Activated naive CD4-positive, alpha-beta T cell (primary cell): ENCODE results near the gene SH3BP4.
"Not testable (repeated sequence)": the region's sequence is repeated elsewhere in the genome, so short reads cannot be mapped to it uniquely, and the experiment has no call there.

Experiments
- DNase-seq, 4 experiments: peaks; one replicate each; lab custom pipeline; 2025; lab: John Stamatoyannopoulos, UW

Gene SH3BP4

DNA sequence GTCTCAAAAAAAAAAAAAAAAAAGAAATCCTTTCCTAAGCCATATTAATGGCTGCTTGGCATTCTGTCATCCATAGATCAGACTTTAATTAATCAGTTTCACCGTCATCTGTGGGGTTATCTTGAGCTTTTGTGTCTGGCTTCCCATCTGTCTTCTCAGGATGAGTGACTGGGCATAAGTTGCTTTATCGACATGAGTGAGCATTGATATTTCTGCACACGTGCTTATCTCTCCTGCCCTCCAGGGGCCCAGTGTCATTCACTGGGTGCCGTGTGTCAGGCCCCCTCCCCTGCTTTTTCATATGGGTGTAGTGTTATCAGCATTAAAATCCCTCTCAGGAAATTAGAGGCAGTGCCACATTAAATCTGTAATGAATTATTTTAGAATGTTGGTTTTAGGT is 65.6 kb downstream of the SH3BP4 start:
- no peak for DNase-seq

DNA sequence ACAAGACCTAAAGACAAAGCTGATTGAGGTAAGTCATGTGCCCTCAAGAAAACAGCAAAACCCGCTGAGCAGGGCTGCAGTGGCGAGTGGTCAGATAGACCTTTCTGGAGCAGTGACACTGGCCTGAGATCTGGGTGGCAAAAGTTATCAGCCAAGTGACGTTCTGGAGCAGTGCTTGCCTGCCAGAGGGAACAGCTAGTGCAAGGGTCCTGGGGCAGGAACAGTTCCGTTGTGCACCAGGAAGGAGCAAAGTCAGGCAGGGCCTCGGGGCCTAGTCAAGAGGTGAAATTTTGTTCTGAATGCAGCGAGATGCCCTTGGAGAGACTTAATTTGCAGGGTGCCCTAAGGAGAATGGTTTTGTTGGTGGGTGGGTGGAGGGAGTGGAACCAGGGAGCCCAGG is 67.0 kb downstream of the SH3BP4 start:
- no peak for DNase-seq

DNA sequence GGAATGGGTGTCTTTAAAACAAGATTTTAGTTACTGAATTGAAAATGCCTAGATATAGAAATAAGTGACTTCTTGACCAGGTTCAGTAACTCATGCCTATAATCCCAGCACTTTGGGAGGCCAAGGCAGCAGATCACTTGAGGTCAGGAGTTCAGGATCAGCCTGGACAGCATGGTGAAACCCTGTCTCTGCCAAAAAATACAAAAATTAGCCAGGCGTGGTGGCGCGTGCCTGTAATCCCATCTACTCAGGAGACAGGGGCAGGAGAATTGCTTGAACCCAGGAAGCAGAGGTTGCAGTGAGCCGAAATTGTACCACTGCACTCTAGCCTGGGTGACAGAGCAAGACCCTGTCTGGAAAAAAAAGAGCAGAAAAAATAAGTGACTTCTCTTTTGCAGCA is 68.3 kb downstream of the SH3BP4 start:
- not testable (repeated sequence) for DNase-seq

DNA sequence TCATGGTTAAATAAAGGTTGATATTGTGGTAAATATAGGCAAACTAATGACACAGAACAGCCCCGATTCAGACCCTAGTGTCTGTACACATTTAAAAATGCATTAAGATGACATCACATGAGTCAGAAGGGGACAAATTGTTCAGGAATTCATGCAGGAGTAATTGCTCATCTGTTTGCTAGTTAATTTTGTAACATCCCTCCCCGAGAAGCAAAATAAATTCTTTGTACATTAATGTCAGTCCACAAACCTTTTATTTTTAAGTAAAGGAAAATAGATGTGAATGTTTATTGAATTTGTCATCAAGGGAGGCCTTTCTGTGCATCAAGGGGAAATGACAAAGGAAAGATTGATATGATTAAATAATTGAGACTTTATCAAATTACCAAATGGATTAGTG is 69.9 kb downstream of the SH3BP4 start:
- no peak for DNase-seq

DNA sequence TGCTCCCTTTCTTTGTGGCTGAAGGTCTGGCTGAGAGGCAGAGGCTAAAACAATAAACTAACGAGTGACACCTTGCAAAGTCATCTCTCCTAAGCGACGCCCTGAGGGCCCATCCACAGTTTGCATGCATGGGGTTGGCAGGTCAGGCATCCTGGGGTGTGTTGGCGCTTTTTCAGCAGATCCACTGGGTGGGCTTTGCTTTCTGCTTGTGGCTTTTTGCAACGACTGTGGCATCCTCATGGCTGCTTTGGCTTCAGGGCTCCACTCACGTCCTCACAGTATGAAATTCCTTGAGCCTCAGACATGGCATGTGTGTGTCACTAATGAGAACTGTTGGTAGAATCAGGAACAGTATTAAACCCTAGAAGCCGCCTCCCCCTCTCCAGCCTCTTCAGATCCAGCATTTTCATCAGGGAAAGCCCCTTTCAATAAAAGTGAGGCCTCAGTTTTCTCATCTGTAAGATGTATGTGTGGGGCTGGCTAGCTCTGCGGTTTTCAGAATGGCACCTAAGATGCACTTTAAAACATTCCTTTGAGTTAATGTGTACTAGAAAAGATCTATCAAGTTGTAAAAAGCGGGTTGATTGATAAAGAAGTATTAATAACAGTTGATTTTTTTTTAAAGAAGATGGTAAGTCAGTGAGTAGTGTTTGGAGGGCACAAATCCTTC is 72.5 kb downstream of the SH3BP4 start:
- DNase-seq = no peak

DNA sequence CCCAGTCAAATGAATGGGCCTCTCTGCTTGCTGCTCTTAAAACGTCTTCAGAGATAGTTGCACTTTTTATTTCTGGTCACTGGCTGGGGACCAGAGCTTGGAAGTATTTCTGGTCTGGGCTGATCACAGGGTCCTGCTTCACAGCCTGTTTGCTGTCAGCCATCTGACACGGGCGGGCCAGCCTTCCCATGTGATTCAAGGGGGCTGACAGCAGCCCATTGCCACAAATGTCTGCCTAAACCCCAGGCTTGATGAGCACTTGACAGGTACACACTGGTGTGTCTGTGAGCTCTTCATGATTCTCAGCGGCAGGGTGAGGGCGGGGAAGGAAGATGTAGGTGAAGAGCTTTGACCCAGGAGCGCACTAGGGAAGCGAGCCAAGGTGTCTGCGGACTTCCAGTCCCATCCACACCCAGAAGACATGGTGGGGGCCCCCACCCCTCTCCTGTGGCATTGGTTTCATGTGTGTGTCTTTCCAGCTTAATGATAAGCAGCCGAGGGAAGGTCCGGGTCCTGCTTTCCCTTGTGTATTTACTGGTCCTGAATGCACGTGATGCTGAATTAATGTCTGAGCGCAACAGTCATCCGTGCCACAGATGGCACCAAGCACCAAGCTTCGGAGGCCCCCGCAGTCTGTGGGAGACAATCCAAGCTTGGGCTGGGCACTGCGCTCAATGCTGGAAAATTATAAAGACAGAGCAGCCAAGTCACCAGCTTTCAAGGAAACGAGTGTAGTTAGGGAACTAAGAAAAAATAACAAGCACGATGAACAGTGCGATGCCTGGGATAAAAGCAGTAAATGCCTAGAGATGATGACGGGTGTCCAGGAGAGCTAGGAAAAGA is 73.3 kb downstream of the SH3BP4 start:
- DNase-seq = no peak

DNA sequence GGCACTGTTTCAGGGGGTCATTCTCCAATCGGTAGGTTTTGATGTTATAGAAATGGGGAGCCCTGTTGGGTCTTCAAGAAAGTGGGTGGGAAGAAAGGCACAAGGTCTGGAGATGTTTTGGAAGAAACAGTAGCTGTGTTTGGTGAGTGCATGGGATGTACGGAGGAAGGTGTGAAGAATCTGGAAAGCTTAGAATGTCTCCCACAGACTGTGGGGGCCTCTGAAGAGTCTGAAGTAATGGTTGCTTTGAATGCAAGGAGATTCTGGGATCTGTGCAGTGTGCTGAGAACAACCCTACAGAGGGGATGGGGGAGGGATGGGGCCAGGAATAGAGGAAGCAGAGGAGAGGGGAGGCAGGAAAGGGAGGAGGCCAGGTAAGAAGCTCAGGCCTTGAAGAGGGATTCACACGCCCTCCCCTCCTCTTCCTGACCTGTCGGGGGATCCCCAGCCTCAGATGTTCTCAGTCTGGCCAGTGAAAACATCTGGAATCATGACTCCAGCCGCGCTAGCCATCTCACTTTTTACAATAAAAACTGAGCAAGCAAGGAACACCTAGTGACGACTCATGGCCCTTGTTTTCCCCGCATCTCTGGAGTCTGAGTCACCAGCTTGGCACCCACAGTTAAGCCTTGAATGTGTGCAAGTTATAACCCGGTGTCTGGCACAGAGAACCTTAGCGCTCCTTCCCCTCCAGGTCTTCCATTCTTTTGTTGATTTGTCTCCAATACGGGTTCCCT is 74.2 kb downstream of the SH3BP4 start:
- no peak for DNase-seq

DNA sequence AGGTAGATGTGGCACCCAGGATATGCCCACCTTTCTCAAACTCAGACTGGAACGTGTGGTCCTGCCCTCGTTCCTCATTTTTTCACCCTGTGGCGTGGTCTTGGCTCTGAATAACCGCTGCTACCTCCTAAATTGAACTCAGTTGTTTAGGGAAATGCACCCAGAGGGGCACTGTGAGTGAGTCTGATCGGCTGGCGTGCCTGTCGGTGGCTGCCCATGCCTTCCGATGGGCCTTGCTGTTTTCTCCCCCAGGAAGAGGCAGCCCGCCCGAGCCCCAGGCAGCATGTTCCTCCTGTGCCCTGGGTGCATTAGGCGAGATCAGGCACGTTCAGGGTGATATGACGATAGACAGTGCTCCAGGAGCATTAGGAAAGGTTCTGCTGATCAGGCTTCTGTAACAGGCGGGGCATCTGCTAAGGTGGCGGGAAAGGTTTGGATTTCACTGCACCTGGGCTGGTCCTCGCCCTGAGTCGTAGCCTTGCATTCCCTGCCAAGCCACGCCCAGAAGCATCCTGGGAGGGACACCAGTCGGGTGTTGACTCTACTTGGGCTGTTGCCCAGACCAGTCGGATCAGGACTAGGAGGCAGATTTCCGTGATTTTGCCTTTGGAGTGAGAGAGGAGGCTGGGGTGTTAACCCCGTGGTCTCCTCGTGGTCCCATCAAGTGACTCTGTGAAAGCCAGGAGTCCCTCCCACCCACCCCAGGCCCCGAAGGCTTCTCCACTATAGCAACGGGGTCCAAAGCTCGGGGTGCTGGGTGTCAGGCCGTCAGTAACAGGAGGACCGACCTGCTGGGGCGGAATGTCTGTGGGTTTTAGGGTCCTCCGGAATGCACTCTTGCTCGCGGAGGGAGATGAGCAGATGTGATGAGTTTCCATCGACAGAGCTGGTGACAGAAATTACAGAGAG is 75.1 kb downstream of the SH3BP4 start:
- DNase-seq = no peak

DNA sequence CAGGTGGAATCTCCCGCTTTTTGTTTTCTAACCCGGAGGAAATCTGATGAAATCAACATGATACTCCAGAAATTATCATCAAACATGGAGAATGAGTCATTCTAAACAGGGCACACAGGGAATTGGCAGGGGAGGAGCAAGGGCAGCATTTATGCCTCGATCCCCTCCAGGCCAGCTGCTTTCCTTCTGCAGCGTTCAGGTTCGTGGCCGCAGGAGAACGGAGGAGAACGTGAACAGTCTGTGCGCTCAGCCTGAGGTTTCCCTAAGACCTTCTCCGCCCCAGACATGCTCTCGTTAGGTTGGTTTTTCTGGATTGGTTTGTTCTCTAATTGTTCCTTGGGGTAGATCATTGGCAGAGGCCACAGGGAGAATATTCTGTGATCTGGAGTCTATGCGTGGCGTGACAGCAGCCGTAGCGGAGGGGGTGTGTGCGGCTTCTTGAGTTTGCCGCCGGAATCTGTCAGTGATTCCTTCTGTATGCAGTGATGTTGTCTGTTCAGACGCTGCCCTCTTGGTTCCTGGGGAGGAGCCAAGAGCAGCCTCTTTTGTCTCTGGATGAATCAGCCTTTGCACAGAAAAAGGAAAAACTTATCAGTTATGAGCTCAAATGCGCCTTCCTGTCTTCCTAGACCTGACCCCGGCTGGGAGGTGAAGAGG is 75.9 kb downstream of the SH3BP4 start:
- DNase-seq = no peak

DNA sequence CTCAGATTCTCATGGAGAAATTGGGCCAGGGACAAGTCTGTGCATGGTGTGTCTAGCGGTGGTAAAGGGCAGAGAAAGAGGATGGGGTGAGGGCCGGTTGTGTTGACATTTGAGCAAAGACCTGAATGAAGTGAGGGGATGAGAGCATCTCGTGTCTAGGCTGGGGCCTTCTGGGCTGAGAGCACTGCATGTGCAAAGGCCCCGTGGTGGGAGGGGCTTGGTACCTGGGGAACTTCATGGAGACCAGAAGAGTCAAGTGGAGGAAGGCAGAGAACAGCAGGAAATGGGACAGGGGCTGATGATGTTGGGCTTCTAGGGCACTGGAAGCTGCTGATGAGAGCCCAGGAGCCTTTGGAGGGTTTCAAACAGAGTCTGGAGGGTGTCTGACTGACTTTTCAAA is 76.8 kb downstream of the SH3BP4 start:
- no peak for DNase-seq

DNA sequence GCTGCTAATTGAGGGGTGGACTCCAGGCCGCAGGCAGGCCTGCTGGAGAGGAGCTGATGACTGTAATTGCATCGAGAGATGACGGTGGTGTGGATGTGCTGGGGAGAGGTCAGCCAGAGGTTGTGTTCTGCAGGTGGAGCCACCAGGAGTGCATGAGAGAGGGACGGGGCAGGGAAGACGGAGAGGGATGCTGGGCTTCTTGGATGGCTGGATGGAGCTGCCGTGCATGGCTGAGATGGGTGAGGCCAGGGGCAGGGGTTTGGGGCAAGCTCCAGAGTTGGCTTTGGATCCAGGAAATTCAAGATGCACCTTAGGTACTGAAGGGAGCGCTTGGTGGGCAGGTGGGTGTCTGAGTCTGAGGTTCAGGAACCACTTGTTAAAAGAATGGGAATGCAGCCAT is 77.2 kb downstream of the SH3BP4 start:
- no peak for DNase-seq

DNA sequence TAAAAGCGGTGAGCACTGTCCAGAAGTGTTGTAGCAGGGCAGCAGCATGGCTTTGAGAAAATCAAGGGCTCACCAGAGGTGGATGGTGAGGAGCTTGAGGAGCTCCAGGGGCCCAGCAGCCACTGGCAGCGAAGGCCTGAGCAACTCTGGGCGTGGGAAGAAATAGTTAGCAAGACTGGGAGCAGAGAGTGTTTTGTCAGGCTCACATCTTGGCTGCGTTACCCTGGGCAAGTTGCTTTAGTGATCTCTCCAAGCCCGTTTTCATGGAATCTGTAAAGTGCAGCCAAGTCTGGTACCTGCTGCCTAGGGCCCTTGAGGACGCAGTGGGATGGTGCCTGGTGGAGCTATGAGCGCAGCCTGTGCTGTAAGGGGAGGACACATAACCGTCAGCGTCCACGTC is 78.3 kb downstream of the SH3BP4 start:
- DNase-seq = no peak

DNA sequence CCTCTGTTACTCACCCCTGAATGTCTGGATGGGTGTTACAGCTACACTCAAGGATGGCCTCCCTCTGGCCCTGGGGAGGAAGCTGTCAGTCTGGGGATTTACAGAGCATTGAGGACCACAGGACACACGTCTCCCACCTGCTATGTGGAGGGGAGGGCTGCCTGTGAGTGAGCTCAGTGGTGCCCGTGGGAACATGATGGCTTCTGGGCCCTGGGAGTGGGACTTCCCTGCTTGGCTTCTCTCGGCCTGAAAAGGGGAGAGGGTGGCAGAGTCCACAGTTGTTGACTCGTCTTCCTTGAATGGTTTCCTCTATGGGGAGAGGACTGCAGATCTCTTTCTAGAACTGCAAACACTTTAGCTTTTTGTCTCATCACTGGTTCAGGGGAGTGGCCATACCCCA is 79.1 kb downstream of the SH3BP4 start:
- DNase-seq = no peak

DNA sequence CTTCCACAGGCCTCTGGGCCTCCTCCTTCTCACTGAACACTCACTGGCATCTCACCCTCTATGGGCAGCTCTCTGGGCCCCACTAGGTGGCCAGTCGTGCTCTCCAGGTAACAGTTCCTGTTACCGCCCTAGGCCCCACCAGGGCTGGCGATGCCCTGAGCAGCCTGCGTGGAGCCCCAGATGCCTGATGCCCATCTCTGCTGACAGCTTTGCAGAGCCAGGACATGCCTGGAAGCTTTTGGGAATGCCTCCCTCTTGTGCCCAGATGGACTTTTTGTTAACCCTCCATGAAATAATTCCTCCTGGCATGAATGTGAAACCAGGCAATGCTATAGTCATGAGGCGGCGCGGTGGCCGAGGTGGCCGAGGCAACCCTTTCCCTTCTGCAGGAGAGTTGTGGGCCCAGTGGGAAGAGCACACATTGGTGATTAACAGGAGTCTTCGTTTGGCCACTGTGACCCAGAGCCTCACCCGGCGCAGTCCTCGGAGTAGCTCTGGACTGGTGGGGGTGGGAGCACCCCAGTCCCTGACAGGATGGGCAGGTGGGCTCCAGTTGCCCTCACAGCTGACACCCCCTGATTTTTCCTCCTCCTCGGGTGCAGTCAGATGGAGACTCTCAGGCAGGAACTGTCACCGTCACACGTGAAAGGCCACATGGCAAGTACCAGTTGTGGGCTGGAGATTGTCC is 80.0 kb downstream of the SH3BP4 start:
- no peak for DNase-seq

DNA sequence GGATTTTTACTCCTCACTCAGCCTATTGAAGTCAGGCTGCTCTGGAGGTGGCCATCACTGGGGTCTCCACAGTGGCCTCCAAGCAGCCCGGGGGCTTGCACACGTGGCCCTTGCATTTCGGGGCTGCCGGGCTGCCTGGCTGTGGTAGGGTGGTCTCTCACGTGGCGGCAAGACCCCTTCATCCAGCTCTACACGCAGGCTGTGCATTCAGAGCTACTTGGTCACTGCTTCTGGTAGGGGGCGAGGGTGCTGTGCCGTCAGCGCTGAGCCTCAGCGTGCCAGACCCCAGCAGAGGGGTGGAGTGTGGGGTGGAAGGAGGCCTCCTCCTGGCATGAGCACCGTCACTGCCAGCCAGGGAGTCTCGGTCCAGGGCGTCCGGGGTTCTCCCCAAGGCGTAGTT is 80.6 kb downstream of the SH3BP4 start:
- DNase-seq = no peak

DNA sequence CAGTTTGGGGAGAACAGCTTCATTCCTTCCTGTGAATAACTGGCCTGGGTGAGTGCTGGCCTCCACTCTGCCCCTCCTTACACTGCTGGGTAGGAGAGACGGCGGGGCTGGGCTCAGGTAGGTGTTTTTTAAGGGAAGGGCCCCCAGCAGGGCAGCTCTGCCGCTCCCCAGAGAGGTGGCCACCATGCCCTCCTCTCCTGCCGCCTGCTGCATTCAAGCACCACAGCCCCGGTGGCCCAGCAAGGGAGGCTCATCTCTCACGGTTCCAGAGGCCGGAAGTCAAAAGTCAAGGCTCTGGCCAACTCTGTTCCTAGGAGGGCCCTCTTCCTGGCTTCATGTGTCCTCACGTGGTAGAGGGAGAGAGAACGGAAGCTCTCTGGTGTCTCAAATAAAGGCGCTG is 81.1 kb downstream of the SH3BP4 start:
- no peak for DNase-seq

DNA sequence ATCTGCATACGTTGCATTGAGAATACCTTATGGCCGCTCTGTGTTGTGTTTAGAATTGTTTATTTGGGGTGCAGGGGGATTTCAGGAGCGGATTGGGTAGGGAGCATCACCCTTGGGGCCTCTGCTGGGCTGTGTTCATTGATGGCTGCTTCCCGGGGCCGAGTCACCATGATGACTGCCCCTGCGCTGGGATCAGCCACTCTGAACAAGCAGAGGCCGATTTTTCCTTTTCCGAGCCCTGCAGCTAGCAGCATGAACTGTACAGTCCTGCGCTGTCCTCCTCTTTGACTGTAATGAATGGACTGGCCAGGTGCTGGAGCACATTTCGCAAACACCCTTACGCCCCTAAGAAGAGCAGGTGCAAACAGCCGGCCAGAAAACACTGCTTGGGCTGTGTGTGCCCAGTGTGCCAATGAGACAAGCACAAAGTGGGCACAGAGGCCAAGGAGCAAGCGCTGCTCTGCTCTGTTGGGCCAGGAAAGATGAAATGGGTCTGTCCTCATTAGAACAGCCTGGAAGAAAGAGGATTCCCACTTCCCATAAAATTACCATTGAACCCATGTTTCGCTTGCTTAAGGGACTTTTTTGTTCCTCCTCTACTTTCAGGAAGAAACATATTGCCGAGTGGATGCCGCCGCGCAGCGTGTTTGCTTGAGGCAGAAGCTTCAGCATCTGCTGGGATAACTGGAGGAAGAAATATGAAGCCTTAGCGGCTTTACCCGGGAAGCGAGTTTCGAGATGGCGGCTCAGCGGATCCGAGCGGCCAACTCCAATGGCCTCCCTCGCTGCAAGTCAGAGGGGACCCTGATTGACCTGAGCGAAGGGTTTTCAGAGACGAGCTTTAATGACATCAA is 82.7 kb downstream of the SH3BP4 start:
- DNase-seq = no peak

DNA sequence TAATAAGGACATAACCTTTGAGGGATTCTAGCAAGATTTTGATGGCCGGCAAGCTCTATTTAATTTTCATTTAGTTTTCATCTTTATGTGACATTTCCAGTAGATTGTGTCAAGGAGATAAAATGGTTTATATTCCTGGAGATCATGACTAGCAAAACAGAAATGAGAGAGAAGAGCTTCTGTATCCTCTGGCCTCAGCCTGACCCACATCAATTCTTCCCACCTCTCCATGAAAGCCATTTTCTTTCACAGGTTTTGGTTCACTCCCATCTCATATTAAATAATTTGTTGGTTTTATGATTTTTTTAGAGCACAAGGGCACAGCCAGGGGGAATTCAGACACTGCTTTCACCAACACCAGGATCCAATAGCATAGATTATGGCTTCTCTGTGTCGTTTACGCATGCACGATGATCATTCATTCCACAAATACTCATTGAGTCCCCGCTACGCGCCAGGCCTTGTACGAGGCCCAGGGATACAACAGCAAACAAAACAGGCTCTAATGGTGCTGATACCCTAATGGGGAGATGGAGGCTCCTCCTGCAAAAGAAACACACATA is 85.9 kb downstream of the SH3BP4 start:
- no peak for DNase-seq

DNA sequence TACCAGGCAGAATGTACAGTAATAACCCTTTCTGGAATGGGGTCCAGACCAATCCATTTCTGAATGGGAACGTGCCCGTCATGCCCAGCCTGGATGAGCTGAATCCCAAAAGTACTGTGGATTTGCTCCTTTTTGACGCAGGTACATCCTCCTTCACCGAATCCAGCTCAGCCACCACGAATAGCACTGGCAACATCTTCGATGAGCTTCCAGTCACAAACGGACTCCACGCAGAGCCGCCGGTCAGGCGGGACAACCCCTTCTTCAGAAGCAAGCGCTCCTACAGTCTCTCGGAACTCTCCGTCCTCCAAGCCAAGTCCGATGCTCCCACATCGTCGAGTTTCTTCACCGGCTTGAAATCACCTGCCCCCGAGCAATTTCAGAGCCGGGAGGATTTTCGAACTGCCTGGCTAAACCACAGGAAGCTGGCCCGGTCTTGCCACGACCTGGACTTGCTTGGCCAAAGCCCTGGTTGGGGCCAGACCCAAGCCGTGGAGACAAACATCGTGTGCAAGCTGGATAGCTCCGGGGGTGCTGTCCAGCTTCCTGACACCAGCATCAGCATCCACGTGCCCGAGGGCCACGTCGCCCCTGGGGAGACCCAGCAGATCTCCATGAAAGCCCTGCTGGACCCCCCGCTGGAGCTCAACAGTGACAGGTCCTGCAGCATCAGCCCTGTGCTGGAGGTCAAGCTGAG is 89.6 kb downstream of the SH3BP4 start:
- no peak for DNase-seq
